Testis (tissue), 3 donors: ENCODE measurements around the gene IGF1R. TPM values are rescaled to one million over a fixed set of nuclear protein-coding genes. Genes with fewer than 3 reads are reported as not detected.
A peak's percentile ranks its signal among the peaks of the same experiment; 100 is the strongest.

Experiments
- DNase-seq: peaks from one replicate; pipeline ENCODE4 v3.0.0-alpha.2; 2019
- H3K27ac ChIP-seq, 2 donors: fragments of 200-600 bp; sonication (generic); one replicate each; pipeline ENCODE4 v1.5.1; 2019
- H3K27me3 ChIP-seq: fragments of 200-600 bp; sonication (generic); one replicate; pipeline ENCODE4 v1.5.1; 2019
- H3K36me3 ChIP-seq: fragments of 200-600 bp; sonication (generic); one replicate; pipeline ENCODE4 v1.5.1; 2017; ENCODE audit warnings: low read depth; ENCODE audit errors: missing control alignments
- H3K4me1 ChIP-seq: fragments of 200-600 bp; sonication (generic); one replicate; pipeline ENCODE4 v1.5.1; 2019
- H3K4me3 ChIP-seq, 2 donors: fragments of 200-600 bp; sonication (generic); one replicate each; pipeline ENCODE4 v1.5.1; 2017 to 2019
- H3K9me3 ChIP-seq: fragments of 200-600 bp; sonication (generic); one replicate; pipeline ENCODE4 v1.5.1; 2017
- POLR2A ChIP-seq: fragments of 450-650 bp; IDR thresholded peaks from one replicate; pipeline ENCODE4 v1.6.1; 2017; ENCODE audit warnings: antibody characterized with exemption, mild to moderate bottlenecking, moderate library complexity
- WGBS, 2 donors: methylation state at CpG; one replicate each; pipeline ENCODE4 v1.1.5; 2018; 5-methylcytosine and 5-hydroxymethylcytosine counted together
- intact Hi-C: fragments of 100-400 bp; cut with DNase I; formaldehyde crosslinking; loops from one replicate; pipeline ENCODE4 v1.15.1; 2023; ENCODE audit warnings: low total_unique reads
- polyA plus RNA-seq: library from polyadenylated mRNA; stranded (reverse); fragments of 350-450 nt; fragmentation: Illumina TruSeq; extraction: RNeasy Lipid Tissue Mini Kit (QIAGEN cat#74804); gene quantifications from one replicate; pipeline ENCODE4 v1.2.3, GENCODE V29; 2014; ENCODE audit warnings: low read depth, low replicate concordance; ENCODE audit not compliant: insufficient read depth
- total RNA-seq, 2 donors: library from RNA; depleted of rRNA; stranded (reverse); fragments of >200 nt; gene quantifications; one replicate each; pipeline ENCODE4 v1.2.3, GENCODE V29; 2016
- TF ChIP-seq, protein P1 (sequence below), 3 experiments: fragments of 450-650 bp in 2 of 3; fragments of 200-600 bp in 1 of 3; sonication (generic) in 1 of 3; IDR thresholded peaks; one replicate each; pipeline ENCODE4 v1.5.1; 2016 to 2019; ENCODE audit warnings: antibody characterized with exemption in 3 of 3, mild to moderate bottlenecking in 2 of 3, moderate library complexity in 1 of 3

Gene IGF1R
- total and polyA plus RNA-seq, 3 donors from 2014 or later: 25.8 to 172 (median 157) TPM

DNA sequence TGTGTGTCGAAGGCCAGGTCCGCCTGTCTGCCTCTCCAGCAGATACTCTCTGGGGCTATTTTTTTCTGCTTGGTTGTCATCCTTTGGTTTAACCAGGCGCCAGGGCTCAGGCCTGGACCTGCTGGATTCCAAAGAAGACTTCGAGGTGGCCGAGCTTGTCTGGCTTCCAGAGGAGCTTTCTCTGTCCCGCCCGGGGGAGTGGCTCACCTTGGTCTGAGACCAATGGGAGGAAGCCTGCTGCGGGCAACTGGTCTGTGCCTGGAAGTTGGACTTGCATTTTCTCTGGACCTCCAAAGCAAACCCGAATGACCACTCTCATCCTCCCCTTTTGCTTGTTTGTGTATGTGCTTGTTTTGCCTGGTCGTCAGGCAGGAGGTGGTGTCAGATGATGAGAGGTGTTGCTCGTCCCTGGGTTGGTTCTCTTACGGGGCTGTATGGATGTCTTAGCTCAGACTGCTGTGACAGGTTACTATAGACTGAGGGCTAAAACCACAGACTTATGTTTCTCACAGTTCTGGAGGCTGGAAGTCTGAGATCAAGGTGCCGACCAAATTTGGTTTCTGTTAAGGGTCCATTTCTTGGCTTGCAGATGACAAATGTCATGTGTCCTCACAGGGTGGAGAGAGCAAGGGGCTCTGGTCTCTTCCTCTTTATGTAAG is 19.3 kb downstream of the IGF1R start:
- Histone ChIP-seq H3K9me3 (no peaks in the 10 kb centered on the region), H3K36me3 (no peaks in the 10 kb centered on the region), H3K27me3 (no peaks in the 10 kb centered on the region), H3K27ac (no peak overlapping the region), H3K4me3 (no peak overlapping the region), H3K4me1 (peaks cover 24% of the 10 kb centered on the region)
- intact Hi-C loops: no loop called here
- TF ChIP-seq POLR2A: no peak
- TF ChIP-seq, protein P1, sequence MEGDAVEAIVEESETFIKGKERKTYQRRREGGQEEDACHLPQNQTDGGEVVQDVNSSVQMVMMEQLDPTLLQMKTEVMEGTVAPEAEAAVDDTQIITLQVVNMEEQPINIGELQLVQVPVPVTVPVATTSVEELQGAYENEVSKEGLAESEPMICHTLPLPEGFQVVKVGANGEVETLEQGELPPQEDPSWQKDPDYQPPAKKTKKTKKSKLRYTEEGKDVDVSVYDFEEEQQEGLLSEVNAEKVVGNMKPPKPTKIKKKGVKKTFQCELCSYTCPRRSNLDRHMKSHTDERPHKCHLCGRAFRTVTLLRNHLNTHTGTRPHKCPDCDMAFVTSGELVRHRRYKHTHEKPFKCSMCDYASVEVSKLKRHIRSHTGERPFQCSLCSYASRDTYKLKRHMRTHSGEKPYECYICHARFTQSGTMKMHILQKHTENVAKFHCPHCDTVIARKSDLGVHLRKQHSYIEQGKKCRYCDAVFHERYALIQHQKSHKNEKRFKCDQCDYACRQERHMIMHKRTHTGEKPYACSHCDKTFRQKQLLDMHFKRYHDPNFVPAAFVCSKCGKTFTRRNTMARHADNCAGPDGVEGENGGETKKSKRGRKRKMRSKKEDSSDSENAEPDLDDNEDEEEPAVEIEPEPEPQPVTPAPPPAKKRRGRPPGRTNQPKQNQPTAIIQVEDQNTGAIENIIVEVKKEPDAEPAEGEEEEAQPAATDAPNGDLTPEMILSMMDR (IDR thresholded peaks at IDR 0.05): no peak
- WGBS, 2 donors: 90 to 96% methylated on average over 13 of the region's 13 CpGs
- DNase-seq: peak; percentile 4

DNA sequence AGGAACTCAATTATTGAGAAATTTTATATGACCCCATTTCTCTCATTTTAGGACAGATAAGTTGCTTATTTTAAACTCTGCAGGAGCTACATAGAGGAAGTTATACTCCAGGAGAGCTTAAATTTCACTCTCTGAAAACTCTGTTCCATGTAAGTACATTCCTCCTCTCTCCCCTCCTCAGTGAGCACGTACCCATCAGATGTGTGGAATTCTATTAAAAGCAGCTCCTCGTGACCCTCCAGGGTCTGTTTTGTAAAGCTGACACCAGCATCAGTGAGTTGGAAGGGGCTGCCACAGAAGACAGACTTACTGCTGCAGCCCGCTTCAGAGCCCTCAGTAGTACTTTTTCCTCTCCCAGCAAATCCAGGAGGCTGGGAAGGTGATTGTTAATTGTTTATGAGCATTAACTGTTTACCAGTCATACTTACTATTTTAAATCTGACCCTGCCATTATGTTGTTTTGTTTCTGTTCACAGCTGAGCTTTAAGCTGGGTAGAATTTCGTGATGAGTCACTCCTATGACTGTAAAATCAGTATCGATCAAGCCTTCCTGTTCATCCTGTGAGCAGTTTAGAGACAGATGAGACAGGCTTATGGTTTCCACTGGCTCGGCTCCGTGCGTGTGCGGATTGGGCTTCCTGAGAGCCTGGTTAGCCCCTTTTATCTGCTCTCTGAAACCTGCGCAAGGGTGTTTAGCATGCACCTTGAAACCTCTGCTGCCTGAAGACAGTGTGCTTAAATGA is 20.4 kb downstream of the IGF1R start:
- Histone ChIP-seq H3K4me1 (peaks cover 24% of the 10 kb centered on the region), H3K36me3 (no peaks in the 10 kb centered on the region), H3K4me3 (no peak overlapping the region), H3K27me3 (no peaks in the 10 kb centered on the region), H3K27ac (no peak overlapping the region), H3K9me3 (no peaks in the 10 kb centered on the region)
- TF ChIP-seq, protein P1 (IDR thresholded peaks at IDR 0.05): no peak
- no peak for TF ChIP-seq POLR2A
- WGBS, 2 donors: 50 to 64% methylated on average over 10 of the region's 10 CpGs
- peak; percentile 11 for DNase-seq
- intact Hi-C loops: no loop called here

DNA sequence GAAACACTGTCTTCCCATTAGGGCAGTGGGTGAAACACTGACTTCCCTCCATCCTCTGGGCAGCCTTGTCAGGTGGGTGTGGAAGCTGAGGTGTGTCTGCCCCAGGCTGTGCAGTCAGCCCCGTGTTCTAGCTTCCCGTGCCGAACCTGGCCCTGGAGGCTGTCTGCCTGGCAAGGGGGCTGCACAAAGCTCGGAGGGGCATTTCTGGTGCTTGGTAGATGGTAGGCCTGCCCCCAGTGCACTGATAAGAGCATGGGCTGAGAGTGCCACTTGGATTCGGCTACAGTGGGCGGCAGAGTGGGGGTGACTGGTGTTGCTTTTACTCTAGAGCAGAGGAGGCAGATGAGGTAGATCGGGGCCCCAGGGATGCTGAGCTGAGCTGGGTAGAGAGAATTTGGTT is 21.3 kb downstream of the IGF1R start:
- Histone ChIP-seq H3K4me1 (peaks cover 24% of the 10 kb centered on the region), H3K27me3 (no peaks in the 10 kb centered on the region), H3K9me3 (no peaks in the 10 kb centered on the region), H3K4me3 (no peak overlapping the region), H3K27ac (no peak overlapping the region), H3K36me3 (no peaks in the 10 kb centered on the region)
- 88 to 99% methylated on average over 7 of the region's 7 CpGs for WGBS, 2 donors
- intact Hi-C loops: no loop called here
- TF ChIP-seq POLR2A: no peak
- TF ChIP-seq, protein P1 (IDR thresholded peaks at IDR 0.05): no peak
- no peak for DNase-seq

DNA sequence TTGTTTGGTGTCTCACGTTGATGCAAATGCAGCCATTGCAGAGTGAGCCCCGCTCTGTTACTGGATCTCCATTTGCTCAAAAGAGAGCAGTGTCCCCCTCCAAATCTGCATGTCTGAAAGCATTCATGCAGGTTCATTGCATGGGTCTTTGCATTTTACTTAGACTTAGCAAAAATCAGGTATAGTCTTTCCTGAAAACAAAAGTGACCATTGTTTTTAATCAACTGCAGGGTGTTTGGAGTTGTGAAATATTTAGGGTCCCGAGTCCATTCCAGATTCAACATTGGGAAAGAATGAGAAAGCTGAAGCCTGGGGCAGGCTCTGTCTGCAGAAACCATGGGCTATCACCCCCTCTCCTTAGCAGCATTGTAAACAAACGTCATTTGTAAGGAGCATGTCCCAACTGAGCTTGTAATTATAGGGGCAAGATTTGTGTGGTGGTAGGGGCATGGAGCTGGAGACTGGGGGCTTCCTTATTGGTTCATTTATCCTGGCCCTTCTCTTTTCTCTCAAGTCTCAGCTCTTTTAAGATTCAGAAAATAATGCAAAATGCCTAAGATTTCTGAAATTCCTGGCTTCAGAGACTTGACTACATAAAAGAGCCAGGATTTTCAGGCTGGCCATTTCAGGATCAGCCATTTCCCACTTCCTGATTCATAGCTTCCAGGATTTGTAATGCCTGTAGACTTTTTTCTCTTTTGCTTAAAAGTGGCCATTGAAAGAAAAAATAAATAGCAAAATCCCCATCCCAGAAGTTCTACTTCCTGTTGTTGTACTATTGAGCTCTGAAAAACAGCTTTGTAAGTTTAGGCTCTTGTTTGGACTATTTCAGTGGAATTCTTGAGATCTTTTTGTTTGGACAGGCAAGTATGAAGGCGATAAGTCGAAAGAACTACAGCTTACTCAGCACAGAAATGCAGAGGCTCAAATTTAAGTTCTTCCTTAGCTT is 23.0 kb downstream of the IGF1R start:
- TF ChIP-seq POLR2A: no peak
- TF ChIP-seq, protein P1 (IDR thresholded peaks at IDR 0.05): no peak
- no peaks in the 10 kb centered on the region for H3K27me3 ChIP-seq
- WGBS, 2 donors: 50% methylated on average over 6 of the region's 6 CpGs
- intact Hi-C loops: no loop called here
- H3K9me3 ChIP-seq: no peaks in the 10 kb centered on the region
- H3K36me3 ChIP-seq: no peaks in the 10 kb centered on the region
- no peak overlapping the region for H3K4me3 ChIP-seq
- peak overlapping the region in 1 of 2 donors; percentile 1 for H3K27ac ChIP-seq
- H3K4me1 ChIP-seq: peaks cover 22% of the 10 kb centered on the region
- DNase-seq: no peak
